ENCODE results near the gene RDM1.

GRCh38 chr17:35936063-35936462 is 5.5 kb upstream of the RDM1 start:
- no peak for TF ChIP-seq CTCF (optimal IDR thresholded peaks at IDR 0.05 in 1 of 3, IDR thresholded peaks at IDR 0.05 in 1 of 3, conservative IDR thresholded peaks at IDR 0.05 in 1 of 3; ENCODE audit: extremely low read depth in 1 of 3, insufficient read depth in 2 of 3, low read length in 3 of 3)
- no peak for TF ChIP-seq EZH2 (IDR thresholded peaks at IDR 0.05; ENCODE audit: low read length)
